ENCODE measurements around the gene ALDH1A1. TPM values are rescaled to one million over a fixed set of nuclear protein-coding genes. Genes with fewer than 3 reads are reported as not detected.

ALDH1A1 gene
- total RNA-seq, 2 donors from 2014 or later: not detected

DNA sequence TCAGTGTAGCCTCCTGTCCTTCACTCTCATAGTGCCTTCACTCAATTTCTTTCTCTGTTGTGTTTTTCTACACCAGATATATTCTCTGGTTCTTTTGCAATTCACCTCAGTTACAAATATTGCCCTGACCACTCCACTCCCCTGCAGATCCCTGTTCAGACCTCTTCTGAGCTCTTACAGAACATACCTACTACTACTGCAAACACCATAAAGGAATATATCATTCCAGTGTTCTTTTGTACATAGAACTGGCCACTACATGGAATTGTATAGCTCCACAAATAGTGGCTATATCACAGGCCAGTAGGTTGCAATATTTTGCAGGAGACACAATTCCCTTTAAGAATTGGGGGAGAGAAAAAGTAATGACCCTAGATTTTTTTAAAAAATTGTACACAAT is 21.0 kb downstream of the ALDH1A1 start:
- Mint-ChIP-seq H3K27me3 (ENCODE audit: low read depth) (no peaks in the 10 kb centered on the region), H3K9me3 (no peaks in the 10 kb centered on the region), H3K4me3 (no peak overlapping the region), H3K4me1 (ENCODE audit: low read depth) (no peaks in the 10 kb centered on the region), H3K36me3 (ENCODE audit: insufficient read depth in 2 of 2) (no peaks in the 10 kb centered on the region), H3K27ac (no peak overlapping the region)
- ATAC-seq (replicated peaks in 1 of 2): no peak
- DNase-seq: no peak

DNA sequence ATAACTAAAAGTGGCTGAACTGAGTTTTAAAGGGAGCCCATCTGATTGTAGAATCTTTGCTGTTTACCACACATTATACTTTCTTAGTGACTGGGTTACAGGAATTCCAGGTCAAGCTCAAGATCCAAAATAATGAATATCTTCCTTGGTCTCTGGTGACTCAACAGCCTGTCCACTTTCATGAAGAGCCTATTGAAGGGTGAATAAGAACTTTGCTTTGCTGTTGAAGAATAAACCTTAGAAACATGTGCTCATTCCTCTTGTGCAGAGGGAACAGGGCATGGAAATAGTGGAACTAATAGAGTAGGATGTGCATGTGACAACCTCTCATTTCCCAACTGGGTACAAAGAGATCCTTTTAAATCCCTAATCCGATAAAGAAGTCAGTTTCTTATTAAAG is 21.4 kb downstream of the ALDH1A1 start:
- ATAC-seq (replicated peaks in 1 of 2): no peak
- H3K27ac Mint-ChIP-seq: no peak overlapping the region
- H3K27me3 Mint-ChIP-seq (ENCODE audit: low read depth): no peaks in the 10 kb centered on the region
- H3K4me1 Mint-ChIP-seq (ENCODE audit: low read depth): no peaks in the 10 kb centered on the region
- H3K9me3 Mint-ChIP-seq: no peaks in the 10 kb centered on the region
- no peaks in the 10 kb centered on the region for H3K36me3 Mint-ChIP-seq (ENCODE audit: insufficient read depth in 2 of 2)
- no peak for DNase-seq
- H3K4me3 Mint-ChIP-seq: no peak overlapping the region

DNA sequence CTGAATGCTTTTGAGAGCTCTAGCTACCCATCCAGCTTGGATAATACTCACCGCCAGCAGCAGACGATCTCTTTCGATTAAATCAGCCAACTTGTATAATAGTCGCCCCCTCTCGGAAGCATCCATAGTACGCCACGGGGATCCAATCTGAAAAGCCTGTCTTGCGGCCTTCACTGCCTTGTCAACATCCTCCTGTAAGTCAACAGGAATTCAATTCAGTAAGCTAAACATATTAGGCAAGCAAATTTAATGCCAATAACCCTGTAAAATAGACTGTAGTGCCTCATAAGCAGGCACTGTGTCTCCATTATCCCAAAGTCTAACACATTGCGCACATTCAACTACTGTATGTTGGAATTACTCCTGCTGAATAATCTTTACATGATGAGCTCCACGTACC is 22.0 kb downstream of the ALDH1A1 start:
- Mint-ChIP-seq H3K4me3 (no peak overlapping the region), H3K27ac (no peak overlapping the region), H3K4me1 (ENCODE audit: low read depth) (no peaks in the 10 kb centered on the region), H3K27me3 (ENCODE audit: low read depth) (no peaks in the 10 kb centered on the region), H3K9me3 (no peaks in the 10 kb centered on the region), H3K36me3 (ENCODE audit: insufficient read depth in 2 of 2) (no peaks in the 10 kb centered on the region)
- no peak for DNase-seq
- ATAC-seq (replicated peaks in 1 of 2): no peak

DNA sequence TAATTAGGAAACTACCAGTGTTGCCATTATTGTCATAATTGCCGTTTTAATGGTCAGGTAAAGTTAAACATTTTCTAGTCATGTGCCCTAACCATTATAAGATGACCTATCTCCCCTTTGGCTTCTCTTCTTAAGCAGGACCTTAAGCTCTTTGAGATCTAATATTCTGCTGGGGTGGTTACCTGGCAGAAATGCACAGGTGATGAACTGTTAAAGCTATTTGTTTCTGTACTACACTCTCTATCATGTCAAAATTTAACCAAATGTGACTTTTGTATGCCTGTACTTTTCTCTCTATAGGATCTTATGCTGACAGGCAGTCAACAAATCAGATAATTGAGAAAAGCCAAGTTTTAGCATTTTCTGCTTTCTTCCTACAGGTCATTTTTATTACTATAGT is 23.3 kb downstream of the ALDH1A1 start:
- Mint-ChIP-seq H3K27me3 (ENCODE audit: low read depth) (no peaks in the 10 kb centered on the region), H3K36me3 (ENCODE audit: insufficient read depth in 2 of 2) (no peaks in the 10 kb centered on the region), H3K9me3 (no peaks in the 10 kb centered on the region), H3K27ac (no peak overlapping the region), H3K4me3 (no peak overlapping the region), H3K4me1 (ENCODE audit: low read depth) (no peaks in the 10 kb centered on the region)
- DNase-seq: no peak
- ATAC-seq (replicated peaks in 1 of 2): no peak

DNA sequence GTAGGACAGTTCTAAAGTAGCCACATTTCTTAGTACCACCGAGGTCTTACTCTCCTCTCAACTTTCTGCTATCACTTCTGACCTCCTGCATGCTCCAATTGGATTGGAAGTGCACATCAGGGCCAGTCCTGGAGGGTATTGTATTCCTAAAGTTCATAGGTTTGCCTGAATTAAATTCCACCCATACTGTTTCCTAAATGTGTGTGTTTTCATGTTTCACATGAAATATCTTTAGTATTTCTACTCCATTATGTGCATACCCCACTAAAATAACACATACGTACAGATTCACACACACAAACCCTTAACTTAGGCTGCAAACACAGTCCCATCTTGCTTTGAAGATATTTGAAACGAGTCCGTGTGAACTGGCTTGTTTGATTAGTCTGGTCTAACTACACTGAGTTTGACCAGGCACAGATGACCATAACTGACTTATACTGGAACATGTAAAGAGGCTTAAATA is 24.8 kb downstream of the ALDH1A1 start:
- Mint-ChIP-seq H3K27ac (no peak overlapping the region), H3K4me3 (no peak overlapping the region), H3K27me3 (ENCODE audit: low read depth) (no peaks in the 10 kb centered on the region), H3K4me1 (ENCODE audit: low read depth) (no peaks in the 10 kb centered on the region), H3K9me3 (no peaks in the 10 kb centered on the region), H3K36me3 (ENCODE audit: insufficient read depth in 2 of 2) (no peaks in the 10 kb centered on the region)
- DNase-seq (no peak), ATAC-seq (replicated peaks in 1 of 2) (no peak)

DNA sequence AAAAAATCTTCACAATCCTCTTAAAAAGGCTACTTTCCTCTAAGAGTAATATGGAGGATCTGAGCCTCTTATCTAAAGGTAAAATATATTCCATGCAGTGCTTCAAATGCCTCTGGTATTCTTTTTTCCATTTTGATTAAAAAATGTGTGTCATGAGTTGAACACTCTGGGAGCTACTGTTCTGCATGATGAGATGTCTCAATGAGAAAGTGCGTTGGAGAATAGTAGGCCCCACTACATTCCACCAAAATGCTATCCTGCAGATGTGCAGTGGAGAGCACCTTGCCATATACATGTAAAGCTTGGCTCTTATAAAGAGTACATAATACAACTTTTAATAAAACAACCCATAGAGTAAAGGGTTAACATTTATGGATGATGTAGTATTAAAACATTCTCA is 26.3 kb downstream of the ALDH1A1 start:
- Mint-ChIP-seq H3K27ac (no peak overlapping the region), H3K36me3 (ENCODE audit: insufficient read depth in 2 of 2) (no peaks in the 10 kb centered on the region), H3K4me1 (ENCODE audit: low read depth) (no peaks in the 10 kb centered on the region), H3K27me3 (ENCODE audit: low read depth) (no peaks in the 10 kb centered on the region), H3K9me3 (no peaks in the 10 kb centered on the region), H3K4me3 (no peak overlapping the region)
- no peak for DNase-seq
- no peak for ATAC-seq (replicated peaks in 1 of 2)

DNA sequence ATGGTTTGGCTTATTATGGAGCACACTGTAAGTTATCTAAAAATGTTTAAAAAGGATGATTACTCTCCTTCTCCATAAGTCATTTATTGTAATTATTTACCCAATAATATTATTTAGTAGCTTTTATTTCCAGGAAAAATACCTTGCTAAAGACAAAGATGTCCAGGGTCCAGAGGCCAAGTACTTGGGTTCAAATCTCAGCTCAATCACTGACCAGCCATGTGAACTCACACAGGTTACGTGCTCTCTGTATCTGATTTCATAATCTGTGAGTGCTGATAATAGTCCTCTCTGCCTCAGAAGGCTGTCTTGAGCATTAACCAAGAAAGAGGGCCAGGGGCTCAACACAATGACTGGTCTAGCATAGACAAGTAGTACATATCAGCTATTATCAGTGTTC is 27.0 kb downstream of the ALDH1A1 start:
- H3K36me3 Mint-ChIP-seq (ENCODE audit: insufficient read depth in 2 of 2): no peaks in the 10 kb centered on the region
- H3K4me3 Mint-ChIP-seq: no peak overlapping the region
- no peaks in the 10 kb centered on the region for H3K9me3 Mint-ChIP-seq
- no peak overlapping the region for H3K27ac Mint-ChIP-seq
- no peak for DNase-seq
- H3K4me1 Mint-ChIP-seq (ENCODE audit: low read depth): no peaks in the 10 kb centered on the region
- no peaks in the 10 kb centered on the region for H3K27me3 Mint-ChIP-seq (ENCODE audit: low read depth)
- ATAC-seq (replicated peaks in 1 of 2): no peak

DNA sequence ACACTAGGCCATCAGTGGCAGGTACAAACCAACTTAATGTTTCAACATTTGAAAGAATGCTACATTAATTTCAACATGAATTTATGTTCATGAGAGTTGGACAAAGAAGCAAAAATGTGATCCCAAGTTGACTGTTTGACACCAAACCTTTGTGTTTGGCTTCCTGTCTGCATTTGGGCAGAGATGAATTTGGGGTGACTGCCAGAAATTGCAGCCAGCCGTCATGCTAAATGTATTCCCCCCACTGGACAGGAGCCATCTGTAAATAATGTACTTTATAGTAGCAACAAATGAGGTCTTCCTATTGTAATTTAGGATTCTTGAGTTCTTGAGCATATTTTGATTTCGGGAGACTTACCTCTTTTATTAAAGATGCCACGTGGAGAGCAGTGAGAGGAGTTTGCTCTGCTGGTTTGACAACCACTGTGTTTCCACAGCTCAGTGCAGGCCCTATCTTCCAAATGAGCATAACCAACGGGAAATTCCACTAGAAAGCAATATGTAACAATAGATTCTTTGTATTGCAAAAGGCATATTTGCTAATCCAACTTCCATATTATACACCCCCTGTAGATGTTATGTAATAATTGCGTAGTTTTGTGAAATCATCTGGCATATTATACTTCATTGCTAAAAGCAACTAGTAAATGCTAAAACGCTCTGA is 27.6 kb downstream of the ALDH1A1 start:
- H3K9me3 Mint-ChIP-seq: no peaks in the 10 kb centered on the region
- no peaks in the 10 kb centered on the region for H3K27me3 Mint-ChIP-seq (ENCODE audit: low read depth)
- H3K4me1 Mint-ChIP-seq (ENCODE audit: low read depth): no peaks in the 10 kb centered on the region
- DNase-seq (no peak), ATAC-seq (replicated peaks in 1 of 2) (no peak)
- no peaks in the 10 kb centered on the region for H3K36me3 Mint-ChIP-seq (ENCODE audit: insufficient read depth in 2 of 2)
- no peak overlapping the region for H3K4me3 Mint-ChIP-seq
- H3K27ac Mint-ChIP-seq: no peak overlapping the region

DNA sequence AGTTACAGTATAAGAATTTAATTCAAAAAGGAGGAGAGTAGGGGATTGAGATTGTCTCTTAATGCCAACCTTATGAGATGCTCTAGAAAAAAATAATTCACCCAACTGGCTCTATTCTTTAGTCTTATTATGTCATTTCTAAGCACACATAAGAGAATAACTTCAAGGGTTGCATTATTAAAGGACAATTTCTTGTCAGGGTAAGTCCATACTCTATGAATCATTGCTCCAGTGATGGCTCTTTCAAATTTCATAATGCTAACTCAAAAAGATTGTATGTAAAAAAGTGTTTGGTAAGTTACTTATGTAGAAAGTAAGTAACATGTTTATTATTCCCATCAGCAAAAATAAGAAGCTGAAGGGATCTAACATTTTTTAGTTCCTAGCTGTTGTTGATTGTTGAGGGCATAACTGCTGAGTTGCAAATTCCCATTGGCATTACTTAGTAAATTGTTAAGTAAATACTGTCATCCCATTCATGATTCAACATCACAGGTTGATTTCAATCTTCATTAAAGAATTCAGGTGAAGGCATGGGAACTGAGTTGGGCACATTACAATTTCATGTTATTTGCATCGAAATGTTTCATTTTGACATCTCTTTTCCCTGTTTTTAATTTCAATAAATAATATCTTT is 28.6 kb downstream of the ALDH1A1 start:
- no peaks in the 10 kb centered on the region for H3K9me3 Mint-ChIP-seq

DNA sequence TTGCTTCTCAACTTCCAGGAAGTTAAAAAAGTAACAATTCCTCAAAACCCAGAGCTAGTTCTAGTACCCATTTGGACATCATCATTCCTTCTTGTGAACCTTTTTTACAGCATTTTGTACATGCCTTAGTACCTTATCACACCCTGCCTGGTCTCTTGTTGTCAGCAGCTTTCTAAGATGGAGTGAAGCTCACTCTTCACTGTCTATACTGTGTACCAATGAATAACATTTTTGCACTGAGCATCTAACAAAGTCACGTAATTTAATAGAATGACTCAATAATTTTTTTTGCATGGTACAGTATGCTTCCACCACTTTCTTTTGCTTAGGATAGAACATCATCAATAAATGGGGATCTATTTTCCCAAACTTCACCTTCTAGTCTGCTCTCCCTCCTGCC is 29.8 kb downstream of the ALDH1A1 start:
- Mint-ChIP-seq H3K4me3 (no peak overlapping the region), H3K27ac (no peak overlapping the region), H3K9me3 (no peaks in the 10 kb centered on the region), H3K36me3 (ENCODE audit: insufficient read depth in 2 of 2) (no peaks in the 10 kb centered on the region), H3K27me3 (ENCODE audit: low read depth) (peaks cover 7% of the 10 kb centered on the region), H3K4me1 (ENCODE audit: low read depth) (no peaks in the 10 kb centered on the region)
- DNase-seq (no peak), ATAC-seq (replicated peaks in 1 of 2) (no peak)

More for the DNA sequence above, 28.6 kb downstream of the ALDH1A1 start:
- no peak for ATAC-seq (replicated peaks in 1 of 2)
- Mint-ChIP-seq H3K4me3 (no peak overlapping the region), H3K27me3 (ENCODE audit: low read depth) (peaks cover 3% of the 10 kb centered on the region), H3K27ac (no peak overlapping the region), H3K36me3 (ENCODE audit: insufficient read depth in 2 of 2) (no peaks in the 10 kb centered on the region), H3K4me1 (ENCODE audit: low read depth) (no peaks in the 10 kb centered on the region)
- DNase-seq: no peak

DNA sequence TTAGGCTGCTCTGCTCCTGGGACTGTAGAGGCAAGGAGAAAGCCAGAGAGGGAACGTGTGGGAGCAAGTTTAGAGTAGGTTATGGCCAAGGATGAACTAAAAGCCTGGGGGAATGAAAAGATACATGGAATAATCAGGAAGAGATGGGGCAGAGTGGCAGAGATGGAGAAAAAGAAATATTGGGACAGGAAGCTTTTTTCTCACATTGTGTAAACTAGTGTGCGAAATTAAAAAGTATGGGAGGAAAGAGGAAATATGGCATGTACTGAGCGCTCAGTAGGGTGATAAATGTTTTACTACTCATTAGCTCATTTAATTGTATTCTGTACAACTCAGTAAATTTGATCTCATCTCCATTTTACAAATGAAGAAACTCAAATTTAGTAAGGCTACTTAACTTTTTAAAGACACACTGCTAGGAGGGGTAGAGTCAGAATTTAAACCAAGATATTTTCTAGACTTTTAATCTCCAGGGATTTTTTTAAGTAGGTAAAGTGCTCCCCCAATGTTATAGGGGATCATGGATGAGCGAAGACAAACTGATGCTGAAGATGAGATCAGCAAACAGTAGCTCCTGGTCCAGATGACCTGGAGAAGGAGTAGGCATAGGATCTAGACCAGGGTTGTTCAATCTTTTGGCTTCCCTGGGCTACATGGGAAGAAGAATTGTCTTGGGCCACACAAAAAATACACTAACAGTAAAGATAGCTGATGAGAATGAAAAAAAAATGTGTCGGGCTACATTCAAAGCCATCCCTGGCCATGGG is 30.8 kb downstream of the ALDH1A1 start:
- H3K27ac Mint-ChIP-seq: no peak overlapping the region
- no peaks in the 10 kb centered on the region for H3K36me3 Mint-ChIP-seq (ENCODE audit: insufficient read depth in 2 of 2)
- H3K27me3 Mint-ChIP-seq (ENCODE audit: low read depth): peaks cover 7% of the 10 kb centered on the region
- H3K4me3 Mint-ChIP-seq: no peak overlapping the region
- no peak for ATAC-seq (replicated peaks in 1 of 2)
- no peaks in the 10 kb centered on the region for H3K9me3 Mint-ChIP-seq
- no peaks in the 10 kb centered on the region for H3K4me1 Mint-ChIP-seq (ENCODE audit: low read depth)
- DNase-seq: no peak

DNA sequence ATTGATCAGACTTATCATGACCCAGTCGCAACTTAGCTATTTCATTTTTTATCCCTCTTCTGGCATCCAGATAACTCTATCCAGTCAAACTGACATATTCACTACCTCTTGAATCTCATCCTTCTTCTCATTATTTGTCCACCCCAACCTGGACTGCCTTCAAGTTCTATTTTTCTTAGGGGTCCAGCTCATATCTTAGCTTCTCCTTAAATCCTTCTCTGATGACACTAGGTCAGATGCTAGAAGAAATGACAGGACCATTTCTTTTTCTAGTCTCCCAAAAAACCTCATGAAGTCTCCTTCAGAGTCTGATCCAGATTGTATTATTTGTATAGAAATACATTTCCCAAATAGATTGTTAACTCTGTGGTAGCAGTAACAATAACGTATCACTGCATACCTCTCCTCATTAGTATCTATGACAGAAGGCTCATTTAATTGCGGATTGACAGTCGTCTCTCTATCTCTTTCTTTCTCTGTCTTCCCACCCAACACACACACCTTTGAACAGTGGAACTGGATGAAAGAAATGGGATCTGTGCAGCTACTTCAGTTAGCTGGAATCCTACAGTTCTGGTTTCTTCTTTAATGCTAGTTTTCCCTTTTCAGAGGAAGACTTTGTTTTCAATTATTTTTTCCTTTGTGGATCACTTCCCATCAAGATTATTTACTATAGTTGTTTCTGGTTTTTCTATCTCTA is 33.5 kb downstream of the ALDH1A1 start:
- Mint-ChIP-seq H3K27ac (no peak overlapping the region), H3K36me3 (ENCODE audit: insufficient read depth in 2 of 2) (no peaks in the 10 kb centered on the region), H3K9me3 (no peaks in the 10 kb centered on the region), H3K27me3 (ENCODE audit: low read depth) (peaks cover 7% of the 10 kb centered on the region), H3K4me3 (no peak overlapping the region), H3K4me1 (ENCODE audit: low read depth) (no peaks in the 10 kb centered on the region)
- no peak for ATAC-seq (replicated peaks in 1 of 2)
- DNase-seq: no peak

DNA sequence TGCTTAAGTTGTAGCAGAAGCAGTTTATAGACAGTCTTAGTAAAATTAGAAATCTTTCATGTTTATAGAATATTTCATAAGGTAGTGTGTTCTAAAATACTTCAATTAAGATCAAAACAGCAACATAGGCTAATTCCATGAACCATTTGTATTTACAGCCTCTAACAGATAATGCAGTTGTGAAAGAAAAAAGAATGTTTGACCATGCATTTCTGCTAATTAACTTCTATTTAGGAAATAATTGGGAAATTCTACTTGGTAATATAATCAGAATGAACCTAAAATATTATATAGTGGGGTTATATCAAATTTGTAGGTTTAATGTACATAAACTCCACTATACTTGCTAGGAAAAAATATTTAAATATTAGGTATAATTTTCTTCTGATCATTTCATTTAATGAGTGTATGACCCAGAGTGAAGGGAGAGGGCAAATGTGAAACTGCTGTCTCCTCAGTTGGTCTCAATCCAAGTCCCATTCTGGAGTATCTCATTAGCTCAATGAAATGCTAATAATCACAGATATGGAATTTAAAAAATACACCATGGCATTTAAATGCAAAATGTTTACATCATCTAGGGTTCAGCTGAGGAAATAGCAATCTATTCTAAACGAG is 34.9 kb downstream of the ALDH1A1 start:
- no peaks in the 10 kb centered on the region for H3K4me1 Mint-ChIP-seq (ENCODE audit: low read depth)
- no peaks in the 10 kb centered on the region for H3K36me3 Mint-ChIP-seq (ENCODE audit: insufficient read depth in 2 of 2)
- no peaks in the 10 kb centered on the region for H3K9me3 Mint-ChIP-seq
- no peak overlapping the region for H3K4me3 Mint-ChIP-seq
- no peak overlapping the region for H3K27ac Mint-ChIP-seq
- peaks cover 7% of the 10 kb centered on the region for H3K27me3 Mint-ChIP-seq (ENCODE audit: low read depth)
- DNase-seq (no peak), ATAC-seq (replicated peaks in 1 of 2) (no peak)
